ENCODE data around the gene AAK1.

AAK1 gene

GRCh38 chr2:69588403-69588802 is 55.1 kb downstream of the AAK1 start:
- no peak overlapping the region for H3K27ac ChIP-seq (ENCODE audit: low read length)
- H3K4me1 ChIP-seq (ENCODE audit: control insufficient read depth, insufficient read depth, low read length) = peaks cover 3% of the 10 kb centered on the region; the same call in 1 of the 2 replicates
- WGBS (ENCODE audit: insufficient coverage, insufficient read length) = no CpG with 5 or more reads among the region's 3 CpGs
- H3K36me3 ChIP-seq (ENCODE audit: control insufficient read depth, insufficient read depth, low read length) = no peaks in the 10 kb centered on the region
- H3K27me3 ChIP-seq (ENCODE audit: control insufficient read depth, insufficient read depth, low read length) = no peaks in the 10 kb centered on the region
- no peak overlapping the region for H3K4me3 ChIP-seq (ENCODE audit: low read length)
- no peaks in the 10 kb centered on the region for H3K9me3 ChIP-seq (ENCODE audit: control insufficient read depth, insufficient read depth, low read length)
- DNase-seq (ENCODE audit: low read depth, low spot score) = no peak

- no peak for DNase-seq (ENCODE audit: low read depth, low spot score)
- H3K4me3 ChIP-seq (ENCODE audit: low read length) = no peak overlapping the region
- WGBS (ENCODE audit: insufficient coverage, insufficient read length) = no CpG with 5 or more reads among the region's 6 CpGs
- H3K27me3 ChIP-seq (ENCODE audit: control insufficient read depth, insufficient read depth, low read length) = no peaks in the 10 kb centered on the region
- H3K36me3 ChIP-seq (ENCODE audit: control insufficient read depth, insufficient read depth, low read length) = no peaks in the 10 kb centered on the region
- H3K27ac ChIP-seq (ENCODE audit: low read length) = no peak overlapping the region
- no peaks in the 10 kb centered on the region for H3K9me3 ChIP-seq (ENCODE audit: control insufficient read depth, insufficient read depth, low read length)
- peaks cover 3% of the 10 kb centered on the region; the same call in 1 of the 2 replicates for H3K4me1 ChIP-seq (ENCODE audit: control insufficient read depth, insufficient read depth, low read length)
Measured at GRCh38 chr2:69585855-69586555, 57.5 kb downstream of the AAK1 start.

- Histone ChIP-seq H3K4me1 (ENCODE audit: control insufficient read depth, insufficient read depth, low read length) (peaks cover 2% of the 10 kb centered on the region; the same call in 1 of the 2 replicates), H3K27ac (ENCODE audit: low read length) (no peak overlapping the region), H3K9me3 (ENCODE audit: control insufficient read depth, insufficient read depth, low read length) (no peaks in the 10 kb centered on the region), H3K27me3 (ENCODE audit: control insufficient read depth, insufficient read depth, low read length) (no peaks in the 10 kb centered on the region), H3K4me3 (ENCODE audit: low read length) (no peak overlapping the region), H3K36me3 (ENCODE audit: control insufficient read depth, insufficient read depth, low read length) (no peaks in the 10 kb centered on the region)
- DNase-seq (ENCODE audit: low read depth, low spot score) = no peak
- no CpG with 5 or more reads among the region's 9 CpGs for WGBS (ENCODE audit: insufficient coverage, insufficient read length)
Measured at GRCh38 chr2:69584127-69584889, 59.2 kb downstream of the AAK1 start.

GRCh38 chr2:69583321-69583833 is 60.2 kb downstream of the AAK1 start:
- H3K27ac ChIP-seq (ENCODE audit: low read length) = no peak overlapping the region
- H3K4me3 ChIP-seq (ENCODE audit: low read length) = no peak overlapping the region
- WGBS (ENCODE audit: insufficient coverage, insufficient read length) = no CpG with 5 or more reads among the region's 3 CpGs
- H3K27me3 ChIP-seq (ENCODE audit: control insufficient read depth, insufficient read depth, low read length) = no peaks in the 10 kb centered on the region
- H3K9me3 ChIP-seq (ENCODE audit: control insufficient read depth, insufficient read depth, low read length) = no peaks in the 10 kb centered on the region
- no peak for DNase-seq (ENCODE audit: low read depth, low spot score)
- peaks cover 2% of the 10 kb centered on the region; the same call in 1 of the 2 replicates for H3K4me1 ChIP-seq (ENCODE audit: control insufficient read depth, insufficient read depth, low read length)
- H3K36me3 ChIP-seq (ENCODE audit: control insufficient read depth, insufficient read depth, low read length) = no peaks in the 10 kb centered on the region

GRCh38 chr2:69582582-69583176 is 60.9 kb downstream of the AAK1 start:
- Histone ChIP-seq H3K27ac (ENCODE audit: low read length) (no peak overlapping the region), H3K4me3 (ENCODE audit: low read length) (no peak overlapping the region), H3K27me3 (ENCODE audit: control insufficient read depth, insufficient read depth, low read length) (no peaks in the 10 kb centered on the region), H3K4me1 (ENCODE audit: control insufficient read depth, insufficient read depth, low read length) (peaks cover 3% of the 10 kb centered on the region), H3K36me3 (ENCODE audit: control insufficient read depth, insufficient read depth, low read length) (no peaks in the 10 kb centered on the region), H3K9me3 (ENCODE audit: control insufficient read depth, insufficient read depth, low read length) (no peaks in the 10 kb centered on the region)
- DNase-seq (ENCODE audit: low read depth, low spot score) = no peak
- no CpG with 5 or more reads among the region's 3 CpGs for WGBS (ENCODE audit: insufficient coverage, insufficient read length)

GRCh38 chr2:69581774-69582581 is 61.6 kb downstream of the AAK1 start:
- DNase-seq (ENCODE audit: low read depth, low spot score) = no peak
- H3K4me1 ChIP-seq (ENCODE audit: control insufficient read depth, insufficient read depth, low read length) = peaks cover 4% of the 10 kb centered on the region
- H3K4me3 ChIP-seq (ENCODE audit: low read length) = no peak overlapping the region
- H3K9me3 ChIP-seq (ENCODE audit: control insufficient read depth, insufficient read depth, low read length) = no peaks in the 10 kb centered on the region
- H3K27me3 ChIP-seq (ENCODE audit: control insufficient read depth, insufficient read depth, low read length) = no peaks in the 10 kb centered on the region
- H3K27ac ChIP-seq (ENCODE audit: low read length) = no peak overlapping the region
- H3K36me3 ChIP-seq (ENCODE audit: control insufficient read depth, insufficient read depth, low read length) = no peaks in the 10 kb centered on the region
- WGBS (ENCODE audit: insufficient coverage, insufficient read length) = no CpG with 5 or more reads among the region's 14 CpGs

GRCh38 chr2:69580486-69580885 is 63.1 kb downstream of the AAK1 start:
- Histone ChIP-seq H3K36me3 (ENCODE audit: control insufficient read depth, insufficient read depth, low read length) (no peaks in the 10 kb centered on the region), H3K9me3 (ENCODE audit: control insufficient read depth, insufficient read depth, low read length) (no peaks in the 10 kb centered on the region), H3K27ac (ENCODE audit: low read length) (no peak overlapping the region), H3K4me1 (ENCODE audit: control insufficient read depth, insufficient read depth, low read length) (peaks cover 4% of the 10 kb centered on the region; the same call in 1 of the 2 replicates), H3K4me3 (ENCODE audit: low read length) (no peak overlapping the region), H3K27me3 (ENCODE audit: control insufficient read depth, insufficient read depth, low read length) (no peaks in the 10 kb centered on the region)
- WGBS (ENCODE audit: insufficient coverage, insufficient read length) = no CpG with 5 or more reads among the region's 4 CpGs
- no peak for DNase-seq (ENCODE audit: low read depth, low spot score)

- Histone ChIP-seq H3K4me1 (ENCODE audit: control insufficient read depth, insufficient read depth, low read length) (peaks cover 4% of the 10 kb centered on the region; the same call in 1 of the 2 replicates), H3K27ac (ENCODE audit: low read length) (no peak overlapping the region), H3K36me3 (ENCODE audit: control insufficient read depth, insufficient read depth, low read length) (no peaks in the 10 kb centered on the region), H3K4me3 (ENCODE audit: low read length) (no peak overlapping the region), H3K27me3 (ENCODE audit: control insufficient read depth, insufficient read depth, low read length) (no peaks in the 10 kb centered on the region), H3K9me3 (ENCODE audit: control insufficient read depth, insufficient read depth, low read length) (no peaks in the 10 kb centered on the region)
- WGBS (ENCODE audit: insufficient coverage, insufficient read length) = no CpG with 5 or more reads among the region's 3 CpGs
- no peak for DNase-seq (ENCODE audit: low read depth, low spot score)
Measured at GRCh38 chr2:69579536-69579935, 64.0 kb downstream of the AAK1 start.

- no peak for DNase-seq (ENCODE audit: low read depth, low spot score)
- Histone ChIP-seq H3K27ac (ENCODE audit: low read length) (no peak overlapping the region), H3K9me3 (ENCODE audit: control insufficient read depth, insufficient read depth, low read length) (no peaks in the 10 kb centered on the region), H3K27me3 (ENCODE audit: control insufficient read depth, insufficient read depth, low read length) (no peaks in the 10 kb centered on the region), H3K4me1 (ENCODE audit: control insufficient read depth, insufficient read depth, low read length) (peaks cover 4% of the 10 kb centered on the region; the same call in 1 of the 2 replicates), H3K36me3 (ENCODE audit: control insufficient read depth, insufficient read depth, low read length) (no peaks in the 10 kb centered on the region), H3K4me3 (ENCODE audit: low read length) (no peak overlapping the region)
- no CpG with 5 or more reads among the region's 2 CpGs for whole genome bisulfite sequencing (ENCODE audit: insufficient coverage, insufficient read length)
Measured at GRCh38 chr2:69578198-69578540, 65.4 kb downstream of the AAK1 start.

All from iPS DF 6.9 (cell line).